OCI-LY3 (cell line): ENCODE results near the gene METTL23.

Source experiments
- CTCF ChIP-seq: fragments of 200-600, 300-600 bp; sonication (generic); IDR thresholded peaks from 2 replicates; pipeline ENCODE4 v1.5.1; 2014; ENCODE audit warnings: antibody characterized with exemption, low read length, low read depth
- EZH2phosphoT487 ChIP-seq: fragments of 200-600 bp; shearing (Covaris generic); IDR thresholded peaks from 2 replicates; pipeline ENCODE4 v1.6.1; 2018; ENCODE audit warnings: antibody characterized with exemption, mixed run types, low read depth

GRCh38 chr17:76783146-76783545 is 56.5 kb downstream of the METTL23 start:
- TF ChIP-seq EZH2phosphoT487 = no peak
- TF ChIP-seq CTCF = no peak
